GM12878 (cell line): ENCODE results near the gene BMPR1B. TPM values are rescaled to one million over a fixed set of nuclear protein-coding genes. Genes with fewer than 3 reads are reported as not detected.

ENCODE experiments used
- ATAC-seq: fragments of 200-7000 bp; cut with Tn5 transposase; 3 replicates; pipeline ENCODE4 v1.9.1; 2020; ENCODE audit warnings: mild to moderate bottlenecking, moderate library complexity
- BruUV-seq: library from RNA; stranded (reverse); fragments of 400-500 nt; replicated peaks from 2 replicates; lab custom pipeline; 2021; lab: Mats Ljungman, UMichigan
- CTCF ChIA-PET: fragments of 300-600 bp; sonication (Branson Sonifier 250); formaldehyde crosslinking; extraction: SDS; loops from one replicate; lab custom pipeline; 2021; ENCODE audit warnings: inconsistent platforms; lab: Yijun Ruan, JAX
- POLR2A ChIA-PET: fragments of 350-600 bp; formaldehyde crosslinking; extraction: SDS; loops from one replicate; lab custom pipeline; 2021; ENCODE audit warnings: inconsistent platforms; lab: Charles Lee
- RAD21 ChIA-PET: fragments of 300-600 bp; sonication (Branson Sonifier 250); formaldehyde crosslinking; loops from one replicate; lab custom pipeline; 2023; ENCODE audit warnings: antibody characterized with exemption; ENCODE audit not compliant: unreplicated experiment; lab: Charles Lee
- SMC1A ChIA-PET: fragments of 300-600 bp; sonication (Branson Sonifier 250); formaldehyde crosslinking; loops from one replicate; lab custom pipeline; 2023; ENCODE audit not compliant: unreplicated experiment, uncharacterized antibody; lab: Charles Lee
- DNase-seq: peaks from one replicate; pipeline ENCODE4 v3.0.0-alpha.2; 2011; ENCODE audit warnings: low read depth, low spot score
- FAIRE-seq: peaks from 3 replicates; lab custom pipeline; 2011; peaks lifted over from hg19 to GRCh38; lab: Jason Lieb, UNC
- H2AFZ ChIP-seq: 2 replicates; pipeline ENCODE4 v1.6.0; 2011; ENCODE audit warnings: low read depth, low read length, control low read depth; ENCODE audit not compliant: control insufficient read depth
- H3K27ac ChIP-seq: 2 replicates; pipeline ENCODE4 v1.5.1; 2011; ENCODE audit warnings: control low read depth; ENCODE audit not compliant: control insufficient read depth, insufficient read depth
- H3K27me3 ChIP-seq, 2 experiments: replicated peaks in 1 of 2; 2 replicates each; pipeline versions ENCODE4 v1.6.0 to v1.6.1; 2011; ENCODE audit warnings: low read length in 1 of 2; ENCODE audit not compliant: control insufficient read depth in 2 of 2, insufficient read depth in 2 of 2
- H3K36me3 ChIP-seq, 2 experiments: 2 replicates each; pipeline ENCODE4 v1.5.1; 2011; ENCODE audit warnings: low read length in 1 of 2; ENCODE audit not compliant: control insufficient read depth in 2 of 2, insufficient read depth in 2 of 2
- H3K4me1 ChIP-seq: 2 replicates; pipeline ENCODE4 v1.6.1; 2011; ENCODE audit warnings: mild to moderate bottlenecking, low read length, moderate library complexity, mixed read lengths; ENCODE audit not compliant: control insufficient read depth, insufficient read depth
- H3K4me2 ChIP-seq: 2 replicates; pipeline ENCODE4 v1.6.0; 2011; ENCODE audit warnings: control low read depth; ENCODE audit not compliant: control insufficient read depth, insufficient read depth
- H3K4me3 ChIP-seq: fragments of 200-600 bp; sonication (generic); 2 replicates; pipeline ENCODE4 v1.5.1; 2016
- H3K79me2 ChIP-seq: 2 replicates; pipeline ENCODE4 v1.6.0; 2011; ENCODE audit warnings: low read length; ENCODE audit not compliant: control insufficient read depth, insufficient read depth
- H3K9ac ChIP-seq: 2 replicates; pipeline ENCODE4 v1.8.0; 2011; ENCODE audit warnings: low read length, control low read depth, mixed read lengths; ENCODE audit not compliant: control insufficient read depth, insufficient read depth
- H3K9me3 ChIP-seq: replicated peaks from 3 replicates; pipeline ENCODE4 v1.5.1; 2011; ENCODE audit warnings: mild to moderate bottlenecking, low read length; ENCODE audit not compliant: control insufficient read depth, insufficient read depth
- H4K20me1 ChIP-seq: 2 replicates; pipeline ENCODE4 v1.6.0; 2011; ENCODE audit not compliant: control insufficient read depth, insufficient read depth
- BCLAF1 ChIP-seq: fragments of 450-650 bp; IDR thresholded peaks from 2 replicates; pipeline ENCODE4 v1.6.1; 2017; ENCODE audit warnings: antibody characterized with exemption, mild to moderate bottlenecking, moderate library complexity
- ETV6 ChIP-seq, 2 experiments: fragments of 450-650 bp in 1 of 2; IDR thresholded peaks in 1 of 2; conservative IDR thresholded peaks in 1 of 2; 2 replicates each; pipeline ENCODE4 v1.6.1; 2014; ENCODE audit warnings: antibody characterized with exemption in 1 of 2, borderline replicate concordance in 1 of 2, low read depth in 1 of 2, mild to moderate bottlenecking in 1 of 2, moderate library complexity in 1 of 2
- HDGF ChIP-seq: fragments of 450-650 bp; IDR thresholded peaks from 2 replicates; pipeline ENCODE4 v1.6.1; 2016; ENCODE audit warnings: antibody characterized with exemption
- KDM1A ChIP-seq: fragments of 200-600 bp; sonication (generic); IDR thresholded peaks from 2 replicates; pipeline ENCODE4 v1.6.1; 2016; ENCODE audit warnings: borderline replicate concordance
- NR2C2 ChIP-seq: IDR thresholded peaks from 2 replicates; pipeline ENCODE4 v1.6.1; 2011; ENCODE audit warnings: borderline replicate concordance, low read depth; ENCODE audit not compliant: control insufficient read depth, insufficient read length
- PML ChIP-seq: IDR thresholded peaks from 2 replicates; pipeline ENCODE4 v1.6.1; 2012; ENCODE audit warnings: low read length, inconsistent platforms
- TBL1XR1 ChIP-seq: IDR thresholded peaks from 2 replicates; pipeline ENCODE4 v1.6.1; 2012; ENCODE audit warnings: low read depth, low read length, improper control_type of control experiment
- WGBS: methylation state at CpG from one replicate; pipeline ENCODE4 v1.1.6; 2016; ENCODE audit warnings: low lambda C conversion rate; ENCODE audit not compliant: insufficient replicate concordance, insufficient coverage; ENCODE audit errors: missing lambda C conversion rate; 5-methylcytosine and 5-hydroxymethylcytosine counted together
- in situ Hi-C: fragments of 300-500 bp; cut with MboI; formaldehyde crosslinking; loops from 9 replicates; pipeline ENCODE4 v1.14.3; 2018; ENCODE audit warnings: mixed read lengths
- intact Hi-C: fragments of 100-400 bp; cut with micrococcal nuclease; formaldehyde crosslinking; loops from one replicate; pipeline ENCODE4 v1.14.2; 2022; ENCODE audit not compliant: unreplicated experiment
- polyA plus RNA-seq, 11 experiments: library from polyadenylated mRNA; depleted of rRNA in 4 of 11; unstranded in 6 of 11; stranded (reverse) in 5 of 11; fragments of >200 nt; fragmentation: Nextera tagmentation in 4 of 11; fragmentation: Illumina TruSeq in 1 of 11; extraction: Ambion mirVana in 4 of 11; extraction: Trizol in 1 of 11; gene quantifications; 1 replicate in 1 of 11; 2 replicates in 10 of 11; pipeline versions ENCODE4 v1.2.1 to v1.2.3, GENCODE V29; 2011 to 2016; ENCODE audit warnings: inconsistent platforms in 2 of 11, missing spikeins in 2 of 11, low read depth in 1 of 11
- total RNA-seq, 4 experiments: library from RNA; depleted of rRNA in 3 of 4; stranded (reverse); fragments of >200 nt in 3 of 4; fragmentation: Illumina TruSeq in 1 of 4; extraction: Trizol in 1 of 4; gene quantifications; 2 replicates each; pipeline versions ENCODE4 v1.2.1 to v1.2.3, GENCODE V29; 2013 to 2021

The BMPR1B gene
- total and polyA plus RNA-seq, 10 of the 15 experiments (the other 5 are each of a cell fraction or from before 2014, with no cell fraction given), result not detected

GRCh38 chr4:94766856-94767255 is 9.1 kb downstream of the BMPR1B start:
- Histone ChIP-seq H3K27me3 (no peaks in the 10 kb centered on the region), H3K27ac (no peak overlapping the region), H3K79me2 (no peaks in the 10 kb centered on the region), H3K4me2 (no peak overlapping the region), H3K36me3 (no peaks in the 10 kb centered on the region), H4K20me1 (no peaks in the 10 kb centered on the region), H2AFZ (no peak overlapping the region), H3K4me3 (no peak overlapping the region), H3K9ac (no peak overlapping the region), H3K4me1 (no peaks in the 10 kb centered on the region), H3K9me3 (no peaks in the 10 kb centered on the region)
- ChIA-PET RAD21 (no interaction called here), CTCF (no interaction called here), SMC1A (interaction anchor here (0.6 kb wide), 1 partner anchor 220 kb away, joined by 3 read pairs; no protein-coding TSS in a partner anchor), POLR2A (no interaction called here)
- BruUV-seq, result no TSS peak
- intact Hi-C loops (no loop called here), in situ Hi-C loops (no loop called here)
- 3% methylated on average over 3 of the region's 3 CpGs for WGBS
- ATAC-seq (no peak), FAIRE-seq (no peak), DNase-seq (no peak)
- TF ChIP-seq PML (no peak), ETV6 (conservative IDR thresholded peaks at IDR 0.05 in 1 of 2, IDR thresholded peaks at IDR 0.05 in 1 of 2; ENCODE audit: borderline replicate concordance in 1 of 2, low read depth in 1 of 2) (no peak), TBL1XR1 (no peak), KDM1A (no peak), HDGF (no peak), NR2C2 (no peak), BCLAF1 (no peak)
